IMR-90 (cell line): ENCODE results near the gene GLRB. TPM values are rescaled to one million over a fixed set of nuclear protein-coding genes. Genes with fewer than 3 reads are reported as not detected.

Experiments used
- ATAC-seq: fragments of 200-7000 bp; cut with Tn5 transposase; 2 replicates; pipeline ENCODE4 v1.9.1; 2020; ENCODE audit warnings: low read depth, mild to moderate bottlenecking, moderate library complexity
- BruUV-seq: library from RNA; stranded (reverse); fragments of 400-500 nt; replicated peaks from 2 replicates; lab custom pipeline; 2021; lab: Mats Ljungman, UMichigan
- CTCF ChIA-PET: fragments of 300-600 bp; formaldehyde crosslinking; extraction: SDS; loops from one replicate; lab custom pipeline; 2021; ENCODE audit warnings: antibody characterized with exemption; lab: Yijun Ruan, JAX
- POLR2A ChIA-PET: fragments of 300-600 bp; sonication (Branson Sonifier 250); formaldehyde crosslinking; loops from one replicate; lab custom pipeline; 2022; ENCODE audit warnings: antibody characterized with exemption; ENCODE audit not compliant: unreplicated experiment; lab: Charles Lee
- DNase-seq: peaks from one replicate; pipeline ENCODE4 v3.0.0; 2013
- H2AFZ ChIP-seq: replicated peaks from 2 replicates; pipeline ENCODE3; 2013; ENCODE audit warnings: low read length, mild to moderate bottlenecking; ENCODE audit not compliant: poor library complexity
- H2AK5ac ChIP-seq: 2 replicates; pipeline ENCODE4 v1.6.1; 2013; ENCODE audit warnings: low read depth, low read length, inconsistent platforms
- H2AK9ac ChIP-seq: replicated peaks from 2 replicates; pipeline ENCODE3; 2013; ENCODE audit warnings: mild to moderate bottlenecking, low read depth, low read length, moderate library complexity; ENCODE audit not compliant: poor library complexity
- H2BK120ac ChIP-seq: 2 replicates; pipeline ENCODE4 v1.6.1; 2013; ENCODE audit warnings: low read depth, low read length, inconsistent platforms
- H2BK15ac ChIP-seq: 3 replicates; pipeline ENCODE4 v1.6.1; 2013; ENCODE audit warnings: low read depth, low read length, inconsistent platforms
- H2BK20ac ChIP-seq: 2 replicates; pipeline ENCODE4 v1.6.1; 2013; ENCODE audit warnings: low read depth, mild to moderate bottlenecking, inconsistent platforms, low read length, moderate library complexity
- H2BK5ac ChIP-seq: 2 replicates; pipeline ENCODE4 v1.6.1; 2013; ENCODE audit warnings: mild to moderate bottlenecking, low read depth, low read length, inconsistent platforms; ENCODE audit not compliant: poor library complexity, severe bottlenecking
- H3K14ac ChIP-seq: replicated peaks from 2 replicates; pipeline ENCODE4 v1.6.1; 2013; ENCODE audit warnings: low read depth, low read length, inconsistent platforms
- H3K18ac ChIP-seq: 2 replicates; pipeline ENCODE4 v1.6.1; 2013; ENCODE audit warnings: low read depth, low read length, control low read depth
- H3K23ac ChIP-seq: 2 replicates; pipeline ENCODE4 v1.6.1; 2013; ENCODE audit warnings: low read depth, low read length, inconsistent platforms
- H3K27ac ChIP-seq: 2 replicates; pipeline ENCODE4 v1.5.1; 2013; ENCODE audit warnings: mild to moderate bottlenecking, control low read depth, low read length; ENCODE audit not compliant: insufficient read depth
- H3K27me3 ChIP-seq: 2 replicates; pipeline ENCODE4 v1.6.1; 2013; ENCODE audit warnings: low read length; ENCODE audit not compliant: control insufficient read depth, insufficient read depth
- H3K36me3 ChIP-seq: 2 replicates; pipeline ENCODE4 v1.6.1; 2013; ENCODE audit warnings: low read length, mixed read lengths; ENCODE audit not compliant: control insufficient read depth, insufficient read depth
- H3K4ac ChIP-seq: 2 replicates; pipeline ENCODE4 v1.6.1; 2013; ENCODE audit warnings: low read depth, low read length, inconsistent platforms
- H3K4me1 ChIP-seq: 2 replicates; pipeline ENCODE4 v1.6.1; 2013; ENCODE audit warnings: low read length, mixed read lengths; ENCODE audit not compliant: control insufficient read depth, insufficient read depth
- H3K4me2 ChIP-seq: 2 replicates; pipeline ENCODE4 v1.6.1; 2013; ENCODE audit warnings: low read depth, mild to moderate bottlenecking, control low read depth, low read length, moderate library complexity
- H3K4me3 ChIP-seq: 2 replicates; pipeline ENCODE4 v1.5.1; 2013; ENCODE audit warnings: low read depth, mild to moderate bottlenecking, control low read depth, low read length, moderate library complexity; ENCODE audit not compliant: insufficient read depth
- H3K56ac ChIP-seq: 2 replicates; pipeline ENCODE4 v1.6.1; 2013; ENCODE audit warnings: low read length, inconsistent platforms; ENCODE audit not compliant: insufficient read depth; ENCODE audit errors: extremely low read depth
- H3K79me1 ChIP-seq, 2 experiments: 2 replicates each; pipeline ENCODE4 v1.6.1; 2013; ENCODE audit warnings: low read length in 2 of 2, inconsistent platforms in 1 of 2, low read depth in 1 of 2
- H3K9ac ChIP-seq: 2 replicates; pipeline ENCODE4 v1.6.1; 2013; ENCODE audit warnings: low read depth, low read length, control low read depth
- H3K9me1 ChIP-seq: 2 replicates; pipeline ENCODE4 v1.6.1; 2013; ENCODE audit warnings: low read length, inconsistent platforms; ENCODE audit not compliant: insufficient read depth
- H3K9me3 ChIP-seq: 2 replicates; pipeline ENCODE4 v1.6.1; 2013; ENCODE audit warnings: low read length; ENCODE audit not compliant: control insufficient read depth, insufficient read depth
- H4K20me1 ChIP-seq: 2 replicates; pipeline ENCODE4 v1.6.1; 2013; ENCODE audit warnings: low read length, inconsistent platforms; ENCODE audit not compliant: insufficient read depth
- H4K5ac ChIP-seq: 2 replicates; pipeline ENCODE4 v1.6.1; 2013; ENCODE audit warnings: mild to moderate bottlenecking, low read depth, low read length, control low read depth
- H4K8ac ChIP-seq, 2 experiments: 2 replicates each; pipeline ENCODE4 v1.6.1; 2013; ENCODE audit warnings: low read depth in 2 of 2, low read length in 2 of 2, control low read depth in 1 of 2, inconsistent platforms in 1 of 2
- H4K91ac ChIP-seq: 2 replicates; pipeline ENCODE4 v1.6.1; 2013; ENCODE audit warnings: low read depth, low read length, inconsistent platforms; ENCODE audit not compliant: insufficient read depth
- BHLHE40 ChIP-seq: fragments of 150-350 bp; IDR thresholded peaks from 2 replicates; pipeline ENCODE4 v1.6.1; 2016; ENCODE audit warnings: mild to moderate bottlenecking, low read depth, low read length
- CHD1 ChIP-seq: IDR thresholded peaks from 2 replicates; pipeline ENCODE4 v1.6.1; 2012; ENCODE audit warnings: low read depth, low read length, improper control_type of control experiment
- MAFK ChIP-seq: IDR thresholded peaks from 2 replicates; pipeline ENCODE4 v1.6.1; 2012; ENCODE audit warnings: low read depth, low read length, improper control_type of control experiment
- MAZ ChIP-seq: IDR thresholded peaks from 2 replicates; pipeline ENCODE4 v1.6.1; 2012; ENCODE audit warnings: low read depth, mild to moderate bottlenecking, low read length, improper control_type of control experiment, moderate library complexity, borderline replicate concordance
- MXI1 ChIP-seq: IDR thresholded peaks from 2 replicates; pipeline ENCODE4 v1.6.1; 2012; ENCODE audit warnings: low read depth, mild to moderate bottlenecking, low read length, moderate library complexity, borderline replicate concordance
- POLR2A ChIP-seq: IDR thresholded peaks from 2 replicates; pipeline ENCODE4 v1.6.1; 2012; ENCODE audit warnings: mild to moderate bottlenecking, low read depth, low read length
- RAD21 ChIP-seq: IDR thresholded peaks from 2 replicates; pipeline ENCODE4 v1.6.1; 2012; ENCODE audit warnings: low read length, improper control_type of control experiment
- RFX5 ChIP-seq: IDR thresholded peaks from 2 replicates; pipeline ENCODE4 v1.8.0; 2012; ENCODE audit warnings: low read depth, mild to moderate bottlenecking, low read length, moderate library complexity
- dilution Hi-C: fragments of 300-500 bp; cut with HindIII; formaldehyde crosslinking; loops from one replicate; pipeline ENCODE4 v1.14.3; 2018; ENCODE audit warnings: low sequenced_read_pairs; ENCODE audit not compliant: unreplicated experiment
- in situ Hi-C: fragments of 300-500 bp; cut with MboI; formaldehyde crosslinking; loops from 3 replicates; pipeline ENCODE4 v1.14.3; 2019; ENCODE audit warnings: low sequenced_read_pairs, inconsistent platforms, mixed read lengths
- intact Hi-C: fragments of 100-400 bp; cut with micrococcal nuclease; formaldehyde crosslinking; loops from 2 replicates; pipeline ENCODE4 v1.10.0; 2022
- polyA plus RNA-seq, 3 experiments: library from polyadenylated mRNA; depleted of rRNA; stranded (reverse); fragments of >200 nt; gene quantifications; 2 replicates each; pipeline ENCODE4 v1.2.3, GENCODE V29; 2012; ENCODE audit warnings: low replicate concordance in 1 of 3
- total RNA-seq: library from RNA; depleted of rRNA; stranded (reverse); fragments of >200 nt; gene quantifications from 2 replicates; pipeline ENCODE4 v1.2.3, GENCODE V29; 2012
- TF ChIP-seq, protein P1 (sequence below): fragments of 150-350 bp; IDR thresholded peaks from 2 replicates; pipeline ENCODE4 v1.6.1; 2016; ENCODE audit warnings: low read depth, mild to moderate bottlenecking, low read length, moderate library complexity, borderline replicate concordance
- TF ChIP-seq, protein P2 (sequence below): fragments of 150-350 bp; IDR thresholded peaks from 2 replicates; pipeline ENCODE4 v1.6.1; 2017; ENCODE audit warnings: mild to moderate bottlenecking, antibody characterized with exemption, low read length, low read depth
- TF ChIP-seq, protein P3 (sequence below): conservative IDR thresholded peaks from 2 replicates; pipeline ENCODE4 v1.5.1; 2012; ENCODE audit warnings: mild to moderate bottlenecking, low read depth, low read length, improper control_type of control experiment

The GLRB gene
- total and polyA plus RNA-seq, 2 of the 4 experiments (the other 2 are of a cell fraction) = 3.0 to 3.2 TPM

DNA sequence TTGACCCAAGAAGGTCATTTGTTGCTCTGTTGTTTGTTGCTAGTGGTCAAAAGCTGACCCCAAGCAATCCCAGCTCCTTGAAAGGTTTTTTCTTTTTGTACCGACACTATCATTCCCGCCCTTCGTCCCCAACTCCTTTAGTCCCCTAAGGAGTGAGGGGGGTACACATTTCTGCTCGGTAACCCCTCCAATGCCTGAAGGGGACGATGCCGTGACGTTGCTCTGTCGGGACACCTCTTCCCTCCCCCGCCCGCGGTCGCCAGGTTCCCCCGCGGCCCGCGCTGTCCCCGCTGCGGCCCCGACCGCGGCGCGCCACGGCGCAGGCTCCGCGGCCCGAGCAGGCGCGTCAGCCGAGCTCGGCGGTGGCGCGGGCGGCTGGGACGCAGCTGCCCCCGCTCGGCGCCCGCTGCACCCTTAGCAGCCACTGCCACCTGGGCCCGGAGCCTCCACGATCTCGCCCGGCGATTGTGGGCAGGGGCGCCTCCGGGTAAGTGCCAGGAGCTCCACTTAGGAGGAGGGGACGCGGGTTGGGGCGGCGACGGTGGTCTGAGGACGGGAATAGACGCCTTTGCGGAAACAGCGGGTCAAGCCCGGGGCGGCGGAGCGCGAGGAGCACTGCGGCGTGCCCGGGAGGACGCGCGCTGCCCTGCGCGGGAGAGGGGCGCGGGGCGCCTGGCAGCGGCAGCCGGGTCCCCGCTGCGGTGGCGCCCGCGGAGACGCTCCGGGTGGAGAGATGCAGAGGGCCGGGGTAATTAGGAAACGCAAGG lies at the start of gene GLRB (continued):
- no peak for TF ChIP-seq MXI1
- TF ChIP-seq, protein P1, sequence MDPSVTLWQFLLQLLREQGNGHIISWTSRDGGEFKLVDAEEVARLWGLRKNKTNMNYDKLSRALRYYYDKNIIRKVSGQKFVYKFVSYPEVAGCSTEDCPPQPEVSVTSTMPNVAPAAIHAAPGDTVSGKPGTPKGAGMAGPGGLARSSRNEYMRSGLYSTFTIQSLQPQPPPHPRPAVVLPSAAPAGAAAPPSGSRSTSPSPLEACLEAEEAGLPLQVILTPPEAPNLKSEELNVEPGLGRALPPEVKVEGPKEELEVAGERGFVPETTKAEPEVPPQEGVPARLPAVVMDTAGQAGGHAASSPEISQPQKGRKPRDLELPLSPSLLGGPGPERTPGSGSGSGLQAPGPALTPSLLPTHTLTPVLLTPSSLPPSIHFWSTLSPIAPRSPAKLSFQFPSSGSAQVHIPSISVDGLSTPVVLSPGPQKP = no peak

DNA sequence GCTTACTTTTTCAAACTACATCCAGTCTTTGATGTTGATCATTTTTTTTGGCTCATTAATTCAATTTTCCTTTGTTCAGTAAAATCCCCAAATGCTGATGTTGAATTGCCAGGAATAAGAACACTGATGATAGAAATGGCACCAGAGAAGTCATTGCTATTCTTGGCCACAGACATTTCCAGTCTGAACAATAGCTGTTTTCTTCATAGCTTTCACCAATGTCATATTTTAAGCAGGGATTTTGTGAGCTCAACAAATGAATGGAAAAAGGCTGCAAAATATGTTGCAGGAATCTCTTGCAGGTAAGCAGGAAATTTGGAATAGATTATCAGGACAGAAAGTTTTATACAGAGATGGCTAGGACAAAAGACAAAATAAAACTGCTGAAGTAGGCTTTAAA lies 40.5 kb upstream of the GLRB start:
- Histone ChIP-seq H3K27ac (no peak overlapping the region), H3K36me3 (no peaks in the 10 kb centered on the region), H3K4me3 (no peak overlapping the region), H3K4ac (no peak overlapping the region), H3K79me1 (no peaks in the 10 kb centered on the region), H2AK5ac (no peak overlapping the region), H3K56ac (no peak overlapping the region), H4K91ac (no peak overlapping the region), H3K9ac (no peak overlapping the region), H2AK9ac (no peak overlapping the region), H3K23ac (no peak overlapping the region), H2AFZ (no peak overlapping the region), H3K9me1 (no peaks in the 10 kb centered on the region), H3K4me2 (no peak overlapping the region), H4K20me1 (no peaks in the 10 kb centered on the region), H2BK20ac (no peak overlapping the region), H3K4me1 (no peaks in the 10 kb centered on the region), H4K8ac (no peak overlapping the region), H3K14ac (no peak overlapping the region), H2BK15ac (no peak overlapping the region), H4K5ac (no peak overlapping the region), H3K18ac (no peak overlapping the region), H2BK120ac (no peak overlapping the region), H2BK5ac (no peak overlapping the region), H3K27me3 (no peaks in the 10 kb centered on the region), H3K9me3 (no peaks in the 10 kb centered on the region)
- DNase-seq = no peak
- in situ Hi-C loops = loop anchor here (25.0 kb wide), 1 partner anchor 873 kb away; no protein-coding TSS in a partner anchor
- dilution Hi-C loops = no loop called here
- POLR2A ChIA-PET = no interaction called here
- intact Hi-C loops = no loop called here
- no peak for ATAC-seq
- BruUV-seq = no TSS peak
- CTCF ChIA-PET = interaction anchor here (0.7 to 2.0 kb wide), 2 partner anchors 10 to 52 kb away, joined by 4 to 10 read pairs; no protein-coding TSS in a partner anchor
- TF ChIP-seq, protein P2, sequence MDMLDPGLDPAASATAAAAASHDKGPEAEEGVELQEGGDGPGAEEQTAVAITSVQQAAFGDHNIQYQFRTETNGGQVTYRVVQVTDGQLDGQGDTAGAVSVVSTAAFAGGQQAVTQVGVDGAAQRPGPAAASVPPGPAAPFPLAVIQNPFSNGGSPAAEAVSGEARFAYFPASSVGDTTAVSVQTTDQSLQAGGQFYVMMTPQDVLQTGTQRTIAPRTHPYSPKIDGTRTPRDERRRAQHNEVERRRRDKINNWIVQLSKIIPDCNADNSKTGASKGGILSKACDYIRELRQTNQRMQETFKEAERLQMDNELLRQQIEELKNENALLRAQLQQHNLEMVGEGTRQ = no peak
- TF ChIP-seq, protein P3, sequence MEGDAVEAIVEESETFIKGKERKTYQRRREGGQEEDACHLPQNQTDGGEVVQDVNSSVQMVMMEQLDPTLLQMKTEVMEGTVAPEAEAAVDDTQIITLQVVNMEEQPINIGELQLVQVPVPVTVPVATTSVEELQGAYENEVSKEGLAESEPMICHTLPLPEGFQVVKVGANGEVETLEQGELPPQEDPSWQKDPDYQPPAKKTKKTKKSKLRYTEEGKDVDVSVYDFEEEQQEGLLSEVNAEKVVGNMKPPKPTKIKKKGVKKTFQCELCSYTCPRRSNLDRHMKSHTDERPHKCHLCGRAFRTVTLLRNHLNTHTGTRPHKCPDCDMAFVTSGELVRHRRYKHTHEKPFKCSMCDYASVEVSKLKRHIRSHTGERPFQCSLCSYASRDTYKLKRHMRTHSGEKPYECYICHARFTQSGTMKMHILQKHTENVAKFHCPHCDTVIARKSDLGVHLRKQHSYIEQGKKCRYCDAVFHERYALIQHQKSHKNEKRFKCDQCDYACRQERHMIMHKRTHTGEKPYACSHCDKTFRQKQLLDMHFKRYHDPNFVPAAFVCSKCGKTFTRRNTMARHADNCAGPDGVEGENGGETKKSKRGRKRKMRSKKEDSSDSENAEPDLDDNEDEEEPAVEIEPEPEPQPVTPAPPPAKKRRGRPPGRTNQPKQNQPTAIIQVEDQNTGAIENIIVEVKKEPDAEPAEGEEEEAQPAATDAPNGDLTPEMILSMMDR = no peak
- TF ChIP-seq MAZ (no peak), MAFK (no peak), BHLHE40 (no peak), RFX5 (no peak), MXI1 (no peak), RAD21 (no peak), POLR2A (no peak), CHD1 (no peak)
- TF ChIP-seq, protein P1 = no peak
